Pancreas (tissue), 10 donors: Measurements from ENCODE around the gene MTMR2. TPM values are rescaled to one million over a fixed set of nuclear protein-coding genes. Genes with fewer than 3 reads are reported as not detected.

ENCODE experiments used
- ATAC-seq, 4 donors: fragments of 200-7000 bp; cut with Tn5 transposase; one replicate each; pipeline versions ENCODE4 v1.8.0 to v1.9.1; 2020; ENCODE audit warnings: mild to moderate bottlenecking in 4 of 4, moderate library complexity in 4 of 4
- DNase-seq, 6 donors: peaks; one replicate each; pipeline ENCODE4 v3.0.0-alpha.2; 2020
- FAIRE-seq: peaks from 2 replicates; lab custom pipeline; 2012; peaks lifted over from hg19 to GRCh38; lab: Jason Lieb, UNC
- H3K27ac ChIP-seq, 4 donors: fragments of 200-600 bp; sonication (generic); 1 replicate in 3 of 4; 2 replicates in 1 of 4; pipeline versions ENCODE4 v1.5.0 to v1.8.0; 2020
- H3K27me3 ChIP-seq, 4 donors: fragments of 200-600 bp; one replicate each; pipeline ENCODE4 v1.8.0; 2021
- H3K36me3 ChIP-seq, 3 donors: fragments of 200-600 bp; sonication (generic) in 1 of 3; one replicate each; pipeline versions ENCODE4 v1.5.0 to v1.8.0; 2020 to 2021
- H3K4me1 ChIP-seq, 3 donors: fragments of 200-600 bp; one replicate each; pipeline ENCODE4 v1.8.0; 2021
- H3K4me3 ChIP-seq, 4 donors: fragments of 200-600 bp; sonication (generic) in 2 of 4; one replicate each; pipeline versions ENCODE4 v1.5.0 to v1.8.0; 2020 to 2021
- H3K9me3 ChIP-seq, 4 donors: fragments of 200-600 bp; one replicate each; pipeline ENCODE4 v1.8.0; 2021
- WGBS, 2 donors: extraction: QIAGEN DNeasy Blood & Tissue Kit; methylation state at CpG; one replicate each; pipeline ENCODE4 v1.1.7; 2013; 5-methylcytosine and 5-hydroxymethylcytosine counted together
- intact Hi-C, 3 donors: fragments of 100-400 bp; cut with DNase I; formaldehyde crosslinking; loops; one replicate each; pipeline versions ENCODE4 v1.11.1 to v1.14.2; 2022
- polyA plus RNA-seq, 2 donors: library from polyadenylated mRNA; stranded (reverse); fragments of 200-250 nt; gene quantifications; one replicate each; pipeline ENCODE4 v1.2.3, GENCODE V29; 2013
- total RNA-seq, 6 donors: library from RNA; stranded (reverse); fragmentation: NEBNext Ultra II Directional in 4 of 6; extraction: Animal tissue kit (Norgen Biotek cat#: 25700) in 4 of 6; gene quantifications; one replicate each; pipeline versions ENCODE4 v1.2.1 to v1.2.4, GENCODE V29; 2021 to 2023
- TF ChIP-seq, protein P1 (sequence below), 4 donors: fragments of 200-600 bp; sonication (generic) in 3 of 4; IDR thresholded peaks; one replicate each; pipeline versions ENCODE4 v1.5.0 to v1.8.0; 2021; ENCODE audit warnings: antibody characterized with exemption in 4 of 4
- donor health status: healthy with polysubstance abuse.
- donor health status: DM: no; HTN: no; CAD: no; lungs with moderate emphysema.
- donor health status: DM: no; HTN: no; CAD: no.
- donor health status: control.
- donor health status: control.
- donor health status: Bipolar disorder and iron deficiency.
- donor health status: DM: yes; HTN: yes; CAD: no.
- donor health status: DM: no; HTN: no; CAD: no.
- donor health status: DM: no; HTN: no; CAD: no.
- donor health status: DM: yes; HTN: yes; CAD: no.

Gene MTMR2
- total and polyA plus RNA-seq, 8 donors: 5.1 to 14.4 (median 9.8) TPM

DNA sequence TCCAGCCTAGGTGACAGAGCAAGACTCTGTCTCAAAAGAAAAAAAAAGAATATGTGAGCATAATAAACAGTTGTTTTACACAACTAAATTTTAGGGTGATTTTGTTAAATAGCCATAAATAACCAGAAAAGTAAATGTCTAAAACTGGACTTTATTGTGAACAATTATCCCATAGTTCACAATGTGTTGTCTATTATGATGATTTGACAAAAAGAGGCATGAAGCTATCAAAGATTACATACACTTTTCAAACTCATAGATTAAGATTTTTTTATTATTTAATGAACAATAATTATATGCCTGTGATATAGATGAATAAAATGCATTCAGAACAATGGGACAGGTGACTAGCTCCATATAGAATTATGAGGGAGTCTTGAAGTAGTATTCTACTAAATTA lies 27.0 kb upstream of the MTMR2 start:
- no peak overlapping the region for H3K4me3 ChIP-seq
- no peaks in the 10 kb centered on the region for H3K27me3 ChIP-seq
- FAIRE-seq (no peak), ATAC-seq (no peak), DNase-seq (no peak)
- no peaks in the 10 kb centered on the region for H3K36me3 ChIP-seq
- H3K27ac ChIP-seq: no peak overlapping the region
- no peaks in the 10 kb centered on the region for H3K4me1 ChIP-seq
- TF ChIP-seq, protein P1, sequence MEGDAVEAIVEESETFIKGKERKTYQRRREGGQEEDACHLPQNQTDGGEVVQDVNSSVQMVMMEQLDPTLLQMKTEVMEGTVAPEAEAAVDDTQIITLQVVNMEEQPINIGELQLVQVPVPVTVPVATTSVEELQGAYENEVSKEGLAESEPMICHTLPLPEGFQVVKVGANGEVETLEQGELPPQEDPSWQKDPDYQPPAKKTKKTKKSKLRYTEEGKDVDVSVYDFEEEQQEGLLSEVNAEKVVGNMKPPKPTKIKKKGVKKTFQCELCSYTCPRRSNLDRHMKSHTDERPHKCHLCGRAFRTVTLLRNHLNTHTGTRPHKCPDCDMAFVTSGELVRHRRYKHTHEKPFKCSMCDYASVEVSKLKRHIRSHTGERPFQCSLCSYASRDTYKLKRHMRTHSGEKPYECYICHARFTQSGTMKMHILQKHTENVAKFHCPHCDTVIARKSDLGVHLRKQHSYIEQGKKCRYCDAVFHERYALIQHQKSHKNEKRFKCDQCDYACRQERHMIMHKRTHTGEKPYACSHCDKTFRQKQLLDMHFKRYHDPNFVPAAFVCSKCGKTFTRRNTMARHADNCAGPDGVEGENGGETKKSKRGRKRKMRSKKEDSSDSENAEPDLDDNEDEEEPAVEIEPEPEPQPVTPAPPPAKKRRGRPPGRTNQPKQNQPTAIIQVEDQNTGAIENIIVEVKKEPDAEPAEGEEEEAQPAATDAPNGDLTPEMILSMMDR (IDR thresholded peaks at IDR 0.05): no peak
- H3K9me3 ChIP-seq: no peaks in the 10 kb centered on the region
- intact Hi-C loops: no loop called here

DNA sequence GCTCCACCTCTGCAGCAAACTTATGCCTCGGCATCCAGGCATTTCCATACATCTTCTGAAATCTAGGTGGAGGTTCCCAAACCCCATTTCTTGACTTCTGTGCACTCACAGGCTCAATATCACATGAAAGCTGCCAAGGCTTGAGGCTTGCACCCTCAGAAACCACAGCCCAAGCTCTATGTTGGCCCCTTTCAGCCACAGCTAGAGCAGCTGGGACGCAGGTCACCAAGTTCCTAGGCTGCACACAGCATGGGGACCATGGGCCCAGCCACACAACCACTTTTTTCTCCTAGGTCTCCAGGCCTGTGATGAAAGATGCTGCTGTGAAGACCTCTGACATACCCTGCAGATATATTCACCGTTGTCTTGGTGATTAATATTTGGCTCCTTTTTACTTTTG lies 24.7 kb upstream of the MTMR2 start:
- H3K4me1 ChIP-seq: no peaks in the 10 kb centered on the region
- no peak for DNase-seq
- intact Hi-C loops: no loop called here
- no peak for FAIRE-seq
- no peaks in the 10 kb centered on the region for H3K36me3 ChIP-seq
- TF ChIP-seq, protein P1 (IDR thresholded peaks at IDR 0.05): no peak
- no peak overlapping the region for H3K4me3 ChIP-seq
- no peaks in the 10 kb centered on the region for H3K9me3 ChIP-seq
- H3K27ac ChIP-seq: no peak overlapping the region
- no peak for ATAC-seq
- no peaks in the 10 kb centered on the region for H3K27me3 ChIP-seq
- WGBS, 2 donors: 81% methylated on average over 3 of the region's 3 CpGs

DNA sequence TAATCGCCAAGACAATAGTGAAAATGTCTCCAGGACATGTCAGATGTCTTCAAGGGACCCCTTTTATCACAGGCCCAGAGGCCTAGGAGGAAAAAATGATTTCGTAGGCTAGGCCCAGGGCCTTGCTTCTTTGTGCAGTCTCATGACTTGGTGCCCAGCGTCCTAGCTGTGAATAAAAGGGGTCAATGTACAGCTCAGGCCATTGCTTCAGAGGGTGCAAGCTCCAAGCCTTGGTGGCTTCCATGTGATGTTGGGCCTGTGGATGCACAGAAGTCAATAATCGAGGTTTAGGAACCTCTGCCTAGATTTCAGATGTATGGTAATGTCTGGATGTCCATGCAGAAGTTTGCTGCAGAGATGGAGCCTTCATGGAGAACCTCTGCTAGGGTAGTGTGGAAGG lies 20.7 kb upstream of the MTMR2 start:
- intact Hi-C loops: no loop called here
- 61 to 69% methylated on average over 4 of the region's 4 CpGs for WGBS, 2 donors
- TF ChIP-seq, protein P1 (IDR thresholded peaks at IDR 0.05): no peak
- no peak overlapping the region for H3K27ac ChIP-seq
- no peaks in the 10 kb centered on the region for H3K27me3 ChIP-seq
- H3K4me1 ChIP-seq: no peaks in the 10 kb centered on the region
- no peak for ATAC-seq
- no peaks in the 10 kb centered on the region for H3K9me3 ChIP-seq
- FAIRE-seq: no peak
- no peak for DNase-seq
- no peak overlapping the region for H3K4me3 ChIP-seq
- H3K36me3 ChIP-seq: no peaks in the 10 kb centered on the region

DNA sequence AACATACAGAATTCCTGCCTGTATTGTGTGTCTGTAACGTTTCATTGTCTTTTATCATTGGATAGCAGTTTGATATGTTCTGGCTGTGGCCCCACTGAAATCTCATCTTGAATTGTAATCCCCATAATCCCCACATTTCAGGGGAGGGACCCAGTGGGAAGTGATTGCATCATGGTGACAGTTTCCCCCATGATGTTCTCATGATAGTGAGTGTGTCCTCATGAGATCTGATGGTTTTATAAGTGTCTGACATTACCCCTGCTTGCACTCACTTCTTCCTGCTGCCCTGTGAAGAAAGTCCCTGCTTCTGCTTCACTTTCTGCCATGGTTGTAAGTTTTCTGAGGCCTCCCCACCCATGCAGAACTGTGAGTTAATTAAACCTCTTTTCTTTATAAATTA lies 19.6 kb upstream of the MTMR2 start:
- no peak overlapping the region for H3K27ac ChIP-seq
- WGBS, 2 donors: 49 to 62% methylated on average over 1 of the region's 1 CpG
- H3K27me3 ChIP-seq: no peaks in the 10 kb centered on the region
- no peak overlapping the region for H3K4me3 ChIP-seq
- ATAC-seq (no peak), DNase-seq (no peak), FAIRE-seq (no peak)
- TF ChIP-seq, protein P1 (IDR thresholded peaks at IDR 0.05): no peak
- no peaks in the 10 kb centered on the region for H3K36me3 ChIP-seq
- no peaks in the 10 kb centered on the region for H3K9me3 ChIP-seq
- no peaks in the 10 kb centered on the region for H3K4me1 ChIP-seq
- intact Hi-C loops: no loop called here

DNA sequence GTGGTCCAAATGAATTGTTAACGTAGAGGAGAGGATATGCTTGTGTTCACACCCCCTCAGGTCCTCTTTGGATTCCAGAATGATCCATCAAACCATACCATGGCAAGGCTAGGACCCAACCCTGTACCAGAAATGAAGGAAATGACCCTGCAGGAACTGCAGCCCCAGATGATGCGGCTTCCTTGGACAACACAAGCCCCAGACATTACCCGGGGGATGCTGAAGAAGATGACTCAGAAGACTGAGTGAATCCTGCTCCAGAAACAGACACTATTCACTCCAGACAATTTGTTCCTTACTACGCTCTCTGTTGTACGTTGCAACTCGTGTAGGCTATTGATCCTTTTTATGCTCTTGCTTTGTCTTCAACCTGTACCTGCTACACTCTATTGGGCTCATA lies 15.2 kb upstream of the MTMR2 start:
- TF ChIP-seq, protein P1 (IDR thresholded peaks at IDR 0.05): no peak
- H3K27ac ChIP-seq: no peak overlapping the region
- no peaks in the 10 kb centered on the region for H3K27me3 ChIP-seq
- no peaks in the 10 kb centered on the region for H3K4me1 ChIP-seq
- FAIRE-seq (no peak), DNase-seq (no peak), ATAC-seq (no peak)
- no peaks in the 10 kb centered on the region for H3K36me3 ChIP-seq
- H3K9me3 ChIP-seq: no peaks in the 10 kb centered on the region
- no peak overlapping the region for H3K4me3 ChIP-seq
- 75 to 89% methylated on average over 6 of the region's 6 CpGs for WGBS, 2 donors
- intact Hi-C loops: no loop called here
